ENCODE results near the gene PDCD5. TPM values are rescaled to one million over a fixed set of nuclear protein-coding genes. Genes with fewer than 3 reads are reported as not detected.
A peak's percentile ranks its signal among the peaks of the same experiment; 100 is the strongest.
"Not testable (repeated sequence)": the region's sequence is repeated elsewhere in the genome, so short reads cannot be mapped to it uniquely, and the experiment has no call there.

Gene PDCD5
- total RNA-seq, 1 donor from 2014 or later: 37.1 TPM

DNA sequence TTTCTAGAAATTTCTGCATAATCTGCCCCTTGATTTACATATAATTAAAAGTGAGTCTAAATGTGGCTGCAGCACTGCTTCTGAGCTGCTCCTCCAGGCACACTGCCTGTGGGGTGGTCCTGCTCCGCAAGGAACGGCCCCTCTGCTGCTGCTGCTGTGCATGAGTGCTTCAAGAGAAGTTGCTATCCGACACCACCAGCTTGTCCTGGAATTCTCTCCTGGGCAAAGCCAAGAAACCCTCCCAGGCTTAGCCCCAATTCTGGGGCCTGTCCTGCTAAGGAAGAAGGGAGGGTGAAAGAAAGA is 7.5 kb upstream of the PDCD5 start:
- Histone ChIP-seq H3K9ac (ENCODE audit: low read depth in 1 of 3, low read length in 3 of 3) (no peak overlapping the region), H3K27me3 (ENCODE audit: control insufficient read depth in 3 of 3, insufficient read depth in 3 of 3, low read length in 3 of 3) (peaks cover 8 to 22% (median 9%) of the 10 kb centered on the region in 3 donors), H3K27ac (ENCODE audit: low read depth, low read length) (no peak overlapping the region), H3K4me1 (ENCODE audit: control insufficient read depth in 3 of 3, insufficient read depth in 3 of 3, low read length in 3 of 3) (no peaks in the 10 kb centered on the region), H3K9me3 (ENCODE audit: control insufficient read depth in 3 of 3, low read length in 3 of 3) (no peaks in the 10 kb centered on the region), H3K4me3 (ENCODE audit: low read length in 3 of 3) (no peak overlapping the region), H3K36me3 (ENCODE audit: control insufficient read depth in 3 of 3, insufficient read depth in 3 of 3, low read length in 3 of 3) (no peaks in the 10 kb centered on the region)

DNA sequence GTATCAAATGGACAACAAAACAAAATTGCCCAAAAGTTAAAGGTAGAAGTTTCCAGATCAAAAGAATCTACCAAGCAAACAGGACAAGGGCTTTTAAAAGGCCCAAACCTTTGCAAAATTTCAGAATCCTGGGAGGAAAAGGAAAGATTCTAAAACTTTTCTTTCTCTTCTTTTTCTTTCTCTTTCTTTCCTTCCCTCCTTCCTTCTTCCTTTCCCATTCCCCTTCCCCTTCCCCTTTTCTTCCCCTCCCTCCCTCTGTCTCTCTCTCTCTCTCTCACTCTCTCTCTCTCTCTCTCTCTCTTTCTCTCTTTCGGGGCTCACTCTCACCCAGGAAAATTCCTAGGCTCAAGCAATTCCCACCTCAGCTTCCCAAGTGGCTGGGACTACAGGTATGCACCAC is 4.2 kb upstream of the PDCD5 start:
- no peak overlapping the region for H3K9ac ChIP-seq (ENCODE audit: low read depth in 1 of 3, low read length in 3 of 3)
- no peaks in the 10 kb centered on the region for H3K36me3 ChIP-seq (ENCODE audit: control insufficient read depth in 3 of 3, insufficient read depth in 3 of 3, low read length in 3 of 3)
- no peak overlapping the region for H3K4me3 ChIP-seq (ENCODE audit: low read length in 3 of 3)
- H3K27me3 ChIP-seq (ENCODE audit: control insufficient read depth in 3 of 3, insufficient read depth in 3 of 3, low read length in 3 of 3): peaks cover 0 to 6% (median 0%) of the 10 kb centered on the region in 3 donors
- no peaks in the 10 kb centered on the region for H3K9me3 ChIP-seq (ENCODE audit: control insufficient read depth in 3 of 3, low read length in 3 of 3)
- H3K4me1 ChIP-seq (ENCODE audit: control insufficient read depth in 3 of 3, insufficient read depth in 3 of 3, low read length in 3 of 3): peaks cover 2 to 7% (median 2%) of the 10 kb centered on the region in 3 donors
- H3K27ac ChIP-seq (ENCODE audit: low read depth, low read length): no peak overlapping the region

- H3K4me3 ChIP-seq (ENCODE audit: low read length in 3 of 3): peak overlapping the region; percentile 78 to 90 (median 88)
- H3K36me3 ChIP-seq (ENCODE audit: control insufficient read depth in 3 of 3, insufficient read depth in 3 of 3, low read length in 3 of 3): peaks cover 7 to 14% (median 12%) of the 10 kb centered on the region in 3 donors
- H3K9me3 ChIP-seq (ENCODE audit: control insufficient read depth in 3 of 3, low read length in 3 of 3): no peaks in the 10 kb centered on the region
- peaks cover 8 to 16% (median 15%) of the 10 kb centered on the region in 3 donors for H3K4me1 ChIP-seq (ENCODE audit: control insufficient read depth in 3 of 3, insufficient read depth in 3 of 3, low read length in 3 of 3)
- no peaks in the 10 kb centered on the region for H3K27me3 ChIP-seq (ENCODE audit: control insufficient read depth in 3 of 3, insufficient read depth in 3 of 3, low read length in 3 of 3)
- no peak overlapping the region for H3K27ac ChIP-seq (ENCODE audit: low read depth, low read length)
- H3K9ac ChIP-seq (ENCODE audit: low read depth in 1 of 3, low read length in 3 of 3): peak overlapping the region in 2 of 3 donors; percentile 80 to 92
Measured at GRCh38 chr19:32580353-32580900, 563 bp upstream of the PDCD5 start.

DNA sequence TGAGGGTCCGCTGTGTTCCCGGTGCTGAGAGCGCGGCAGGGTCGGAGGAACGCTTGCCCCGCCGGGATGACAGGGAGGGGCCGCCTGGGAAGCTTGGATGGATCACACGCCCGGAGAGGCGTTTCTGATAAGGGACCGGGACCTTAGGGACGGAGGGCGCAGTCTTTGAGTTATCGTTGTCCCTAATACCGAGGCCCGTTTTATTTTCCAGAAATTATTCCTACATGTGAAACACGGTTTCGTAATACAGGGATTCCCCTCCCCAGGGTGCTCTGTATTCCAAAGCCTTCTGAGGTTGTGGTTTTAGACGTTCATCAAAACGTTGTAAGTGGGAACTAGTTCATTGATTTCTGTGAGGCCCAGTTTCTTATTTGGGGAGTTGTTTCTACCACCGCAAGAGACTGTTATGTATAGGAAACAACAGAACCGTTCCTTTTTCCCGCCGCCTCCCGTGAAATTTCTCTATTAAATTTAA is 752 bp downstream of the PDCD5 start:
- Histone ChIP-seq H3K27me3 (ENCODE audit: control insufficient read depth in 3 of 3, insufficient read depth in 3 of 3, low read length in 3 of 3) (no peaks in the 10 kb centered on the region), H3K27ac (ENCODE audit: low read depth, low read length) (peak overlapping the region; percentile 75), H3K4me3 (ENCODE audit: low read length in 3 of 3) (peak overlapping the region; percentile 83 to 90 (median 88)), H3K9ac (ENCODE audit: low read depth in 1 of 3, low read length in 3 of 3) (peak overlapping the region; percentile 81 to 93 (median 92)), H3K9me3 (ENCODE audit: control insufficient read depth in 3 of 3, low read length in 3 of 3) (no peaks in the 10 kb centered on the region), H3K36me3 (ENCODE audit: control insufficient read depth in 3 of 3, insufficient read depth in 3 of 3, low read length in 3 of 3) (peaks cover 19 to 24% (median 21%) of the 10 kb centered on the region in 3 donors), H3K4me1 (ENCODE audit: control insufficient read depth in 3 of 3, insufficient read depth in 3 of 3, low read length in 3 of 3) (peaks cover 8 to 16% (median 15%) of the 10 kb centered on the region in 3 donors)

DNA sequence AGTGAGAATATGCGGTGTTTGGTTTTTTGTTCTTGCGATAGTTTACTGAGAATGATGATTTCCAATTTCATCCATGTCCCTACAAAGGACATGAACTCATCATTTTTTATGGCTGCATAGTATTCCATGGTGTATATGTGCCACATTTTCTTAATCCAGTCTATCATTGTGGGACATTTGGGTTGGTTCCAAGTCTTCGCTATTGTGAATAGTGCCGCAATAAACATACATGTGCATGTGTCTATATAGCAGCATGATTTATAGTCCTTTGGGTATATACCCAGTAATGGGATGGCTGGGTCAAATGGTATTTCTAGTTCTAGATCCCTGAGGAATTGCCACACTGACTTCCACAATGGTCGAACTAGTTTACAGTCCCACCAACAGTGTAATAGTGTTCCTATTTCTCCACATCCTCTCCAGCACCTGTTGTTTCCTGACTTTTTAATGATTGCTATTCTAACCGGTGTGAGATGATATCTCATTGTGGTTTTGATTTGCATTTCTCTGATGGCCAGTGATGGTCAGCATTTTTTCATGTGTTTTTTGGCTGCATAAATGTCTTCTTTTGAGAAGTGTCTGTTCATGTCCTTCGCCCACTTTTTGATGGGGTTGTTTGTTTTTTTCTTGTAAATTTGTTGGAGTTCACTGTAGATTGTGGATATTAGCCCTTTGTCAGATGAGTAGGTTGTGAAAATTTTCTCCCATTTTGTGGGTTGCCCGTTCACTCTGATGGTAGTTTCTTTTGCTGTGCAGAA is 6.9 kb downstream of the PDCD5 start:
- peaks cover 21 to 24% (median 23%) of the 10 kb centered on the region in 3 donors for H3K36me3 ChIP-seq (ENCODE audit: control insufficient read depth in 3 of 3, insufficient read depth in 3 of 3, low read length in 3 of 3)

DNA sequence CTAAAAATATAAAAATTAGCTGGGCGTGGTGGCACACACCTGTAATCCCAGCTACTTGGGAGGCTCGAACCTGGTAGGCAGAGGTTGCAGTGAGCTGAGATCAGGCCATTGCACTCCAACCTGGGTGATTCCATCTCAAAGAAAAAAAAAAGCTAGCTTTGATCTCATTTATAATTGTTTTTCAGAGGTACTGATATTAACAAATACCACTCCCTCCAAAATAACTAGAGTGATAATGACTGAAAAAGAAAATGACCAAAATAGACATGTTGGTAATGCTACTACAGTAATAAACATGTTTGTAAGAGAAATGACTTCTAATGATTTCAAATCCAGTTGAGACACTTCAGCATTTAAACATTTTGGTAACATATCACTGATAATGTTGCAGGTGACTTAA is 13.0 kb downstream of the PDCD5 start:
- Histone ChIP-seq H3K4me1 (ENCODE audit: control insufficient read depth in 3 of 3, insufficient read depth in 3 of 3, low read length in 3 of 3) (no peaks in the 10 kb centered on the region), H3K27me3 (ENCODE audit: control insufficient read depth in 3 of 3, insufficient read depth in 3 of 3, low read length in 3 of 3) (no peaks in the 10 kb centered on the region), H3K9me3 (ENCODE audit: control insufficient read depth in 3 of 3, low read length in 3 of 3) (no peaks in the 10 kb centered on the region), H3K36me3 (ENCODE audit: control insufficient read depth in 3 of 3, insufficient read depth in 3 of 3, low read length in 3 of 3) (peaks cover 23 to 41% (median 38%) of the 10 kb centered on the region in 3 donors), H3K27ac (ENCODE audit: low read depth, low read length) (no peak overlapping the region), H3K4me3 (ENCODE audit: low read length in 3 of 3) (no peak overlapping the region), H3K9ac (ENCODE audit: low read depth in 1 of 3, low read length in 3 of 3) (no peak overlapping the region)

More for the DNA sequence above, 6.9 kb downstream of the PDCD5 start:
- not testable (repeated sequence) for H3K4me3 ChIP-seq (ENCODE audit: low read length in 3 of 3); H3K27me3 ChIP-seq (ENCODE audit: control insufficient read depth in 3 of 3, insufficient read depth in 3 of 3, low read length in 3 of 3); H3K4me1 ChIP-seq (ENCODE audit: control insufficient read depth in 3 of 3, insufficient read depth in 3 of 3, low read length in 3 of 3); H3K9me3 ChIP-seq (ENCODE audit: control insufficient read depth in 3 of 3, low read length in 3 of 3); H3K27ac ChIP-seq (ENCODE audit: low read depth, low read length); H3K9ac ChIP-seq (ENCODE audit: low read depth in 1 of 3, low read length in 3 of 3)

GRCh38 chr19:32595491-32595890 is 14.5 kb downstream of the PDCD5 start:
- H3K9me3 ChIP-seq (ENCODE audit: control insufficient read depth in 3 of 3, low read length in 3 of 3): no peaks in the 10 kb centered on the region
- no peaks in the 10 kb centered on the region for H3K27me3 ChIP-seq (ENCODE audit: control insufficient read depth in 3 of 3, insufficient read depth in 3 of 3, low read length in 3 of 3)
- H3K4me3 ChIP-seq (ENCODE audit: low read length in 3 of 3): no peak overlapping the region
- H3K27ac ChIP-seq (ENCODE audit: low read depth, low read length): no peak overlapping the region
- no peak overlapping the region for H3K9ac ChIP-seq (ENCODE audit: low read depth in 1 of 3, low read length in 3 of 3)
- H3K4me1 ChIP-seq (ENCODE audit: control insufficient read depth in 3 of 3, insufficient read depth in 3 of 3, low read length in 3 of 3): no peaks in the 10 kb centered on the region
- H3K36me3 ChIP-seq (ENCODE audit: control insufficient read depth in 3 of 3, insufficient read depth in 3 of 3, low read length in 3 of 3): peaks cover 26 to 50% (median 40%) of the 10 kb centered on the region in 3 donors

GRCh38 chr19:32598022-32598421 is 17.0 kb downstream of the PDCD5 start:
- no peaks in the 10 kb centered on the region for H3K4me1 ChIP-seq (ENCODE audit: control insufficient read depth in 3 of 3, insufficient read depth in 3 of 3, low read length in 3 of 3)
- H3K9me3 ChIP-seq (ENCODE audit: control insufficient read depth in 3 of 3, low read length in 3 of 3): no peaks in the 10 kb centered on the region
- no peak overlapping the region for H3K9ac ChIP-seq (ENCODE audit: low read depth in 1 of 3, low read length in 3 of 3)
- no peak overlapping the region for H3K27ac ChIP-seq (ENCODE audit: low read depth, low read length)
- H3K4me3 ChIP-seq (ENCODE audit: low read length in 3 of 3): no peak overlapping the region
- H3K27me3 ChIP-seq (ENCODE audit: control insufficient read depth in 3 of 3, insufficient read depth in 3 of 3, low read length in 3 of 3): no peaks in the 10 kb centered on the region
- peaks cover 26 to 59% (median 51%) of the 10 kb centered on the region in 3 donors for H3K36me3 ChIP-seq (ENCODE audit: control insufficient read depth in 3 of 3, insufficient read depth in 3 of 3, low read length in 3 of 3)

DNA sequence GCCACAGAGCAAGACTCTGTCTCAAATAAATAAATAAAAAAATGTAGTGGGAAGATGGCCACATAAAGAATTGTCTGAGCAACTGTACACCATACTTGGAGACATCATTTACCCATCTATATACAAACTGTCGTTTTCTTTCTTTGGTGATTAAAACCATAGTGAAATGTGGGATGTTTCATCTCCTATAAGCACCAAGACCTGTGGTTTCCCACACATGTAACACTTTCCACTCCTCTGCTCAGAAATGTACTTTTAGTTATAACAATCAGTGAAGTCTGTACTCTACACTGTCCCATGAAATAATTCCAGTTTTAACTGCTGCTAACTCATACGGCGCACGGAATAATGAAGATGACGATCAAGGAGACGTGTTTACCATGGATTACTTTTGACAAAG is 18.3 kb downstream of the PDCD5 start:
- Histone ChIP-seq H3K4me1 (ENCODE audit: control insufficient read depth in 3 of 3, insufficient read depth in 3 of 3, low read length in 3 of 3) (no peaks in the 10 kb centered on the region), H3K27me3 (ENCODE audit: control insufficient read depth in 3 of 3, insufficient read depth in 3 of 3, low read length in 3 of 3) (no peaks in the 10 kb centered on the region), H3K9ac (ENCODE audit: low read depth in 1 of 3, low read length in 3 of 3) (no peak overlapping the region), H3K9me3 (ENCODE audit: control insufficient read depth in 3 of 3, low read length in 3 of 3) (no peaks in the 10 kb centered on the region), H3K36me3 (ENCODE audit: control insufficient read depth in 3 of 3, insufficient read depth in 3 of 3, low read length in 3 of 3) (peaks cover 31 to 65% (median 56%) of the 10 kb centered on the region in 3 donors), H3K4me3 (ENCODE audit: low read length in 3 of 3) (no peak overlapping the region), H3K27ac (ENCODE audit: low read depth, low read length) (no peak overlapping the region)

DNA sequence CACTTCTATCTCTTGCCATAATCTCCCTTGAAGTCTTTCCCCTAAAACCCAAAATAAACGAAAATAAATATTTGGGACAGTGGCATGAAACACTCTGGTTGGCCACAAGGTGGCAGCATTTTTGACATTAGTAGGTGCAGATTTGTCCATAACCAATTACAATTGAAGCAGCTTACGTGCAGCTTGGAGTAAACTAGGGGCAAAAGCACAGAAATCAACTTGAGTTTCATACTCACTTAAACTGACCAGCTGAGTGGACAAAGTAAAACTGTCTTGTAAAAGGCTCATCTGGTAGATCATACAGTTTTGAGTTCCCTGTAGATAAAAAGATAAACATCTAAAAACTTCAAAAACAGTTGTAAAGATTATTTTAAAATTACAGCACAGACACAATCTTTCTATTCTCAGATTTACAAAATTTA is 18.8 kb downstream of the PDCD5 start:
- no peaks in the 10 kb centered on the region for H3K9me3 ChIP-seq (ENCODE audit: control insufficient read depth in 3 of 3, low read length in 3 of 3)
- peaks cover 31 to 66% (median 55%) of the 10 kb centered on the region in 3 donors for H3K36me3 ChIP-seq (ENCODE audit: control insufficient read depth in 3 of 3, insufficient read depth in 3 of 3, low read length in 3 of 3)
- no peak overlapping the region for H3K27ac ChIP-seq (ENCODE audit: low read depth, low read length)
- no peaks in the 10 kb centered on the region for H3K4me1 ChIP-seq (ENCODE audit: control insufficient read depth in 3 of 3, insufficient read depth in 3 of 3, low read length in 3 of 3)
- no peak overlapping the region for H3K9ac ChIP-seq (ENCODE audit: low read depth in 1 of 3, low read length in 3 of 3)
- no peak overlapping the region for H3K4me3 ChIP-seq (ENCODE audit: low read length in 3 of 3)
- no peaks in the 10 kb centered on the region for H3K27me3 ChIP-seq (ENCODE audit: control insufficient read depth in 3 of 3, insufficient read depth in 3 of 3, low read length in 3 of 3)

Measured in skeletal muscle tissue (tissue), 4 donors.